Hepatocyte (in vitro differentiated cells): ENCODE results near the gene CSNK1D. TPM values are rescaled to one million over a fixed set of nuclear protein-coding genes. Genes with fewer than 3 reads are reported as not detected.

Source experiments
- DNase-seq: peaks from one replicate; pipeline ENCODE4 v3.0.0-alpha.2; 2016; ENCODE audit warnings: low spot score
- H2AFZ ChIP-seq: fragments of 200-600 bp; sonication (generic); 2 replicates; pipeline ENCODE4 v1.6.0; 2016; ENCODE audit warnings: antibody characterized with exemption, mild to moderate bottlenecking
- H3K27ac ChIP-seq: fragments of 200-600 bp; sonication (generic); 2 replicates; pipeline ENCODE4 v1.5.1; 2016; ENCODE audit warnings: mild to moderate bottlenecking
- H3K27me3 ChIP-seq: fragments of 200-600 bp; sonication (generic); 2 replicates; pipeline ENCODE4 v1.6.1; 2016
- H3K36me3 ChIP-seq: fragments of 200-600 bp; sonication (generic); replicated peaks from 2 replicates; pipeline ENCODE4 v1.5.1; 2016; ENCODE audit warnings: low read depth; ENCODE audit not compliant: insufficient read depth
- H3K4me1 ChIP-seq: fragments of 200-600 bp; sonication (generic); 2 replicates; pipeline ENCODE4 v1.5.1; 2016; ENCODE audit warnings: mild to moderate bottlenecking, moderate library complexity; ENCODE audit not compliant: insufficient read depth
- H3K4me2 ChIP-seq: fragments of 200-600 bp; sonication (generic); 2 replicates; pipeline ENCODE4 v1.6.0; 2016
- H3K4me3 ChIP-seq: fragments of 200-600 bp; sonication (generic); 2 replicates; pipeline ENCODE4 v1.5.1; 2016; ENCODE audit warnings: mild to moderate bottlenecking
- H3K79me2 ChIP-seq: fragments of 200-600 bp; sonication (generic); 2 replicates; pipeline ENCODE4 v1.6.0; 2017; ENCODE audit warnings: mild to moderate bottlenecking
- H3K9me2 ChIP-seq: fragments of 200-600 bp; sonication (generic); replicated peaks from 2 replicates; pipeline ENCODE4 v1.6.0; 2017; ENCODE audit warnings: mild to moderate bottlenecking; ENCODE audit not compliant: insufficient read depth
- H3K9me3 ChIP-seq: fragments of 200-600 bp; sonication (generic); 2 replicates; pipeline ENCODE4 v1.5.1; 2016; ENCODE audit warnings: low read depth, mild to moderate bottlenecking
- H4K20me1 ChIP-seq: fragments of 200-600 bp; sonication (generic); 2 replicates; pipeline ENCODE4 v1.6.0; 2016; ENCODE audit warnings: mild to moderate bottlenecking; ENCODE audit not compliant: insufficient read depth, poor library complexity, severe bottlenecking
- EZH2 ChIP-seq: fragments of 200-600 bp; sonication (generic); IDR thresholded peaks from 2 replicates; pipeline ENCODE4 v1.6.1; 2016; ENCODE audit warnings: antibody characterized with exemption, mild to moderate bottlenecking, borderline replicate concordance
- EZH2phosphoT487 ChIP-seq: fragments of 200-600 bp; sonication (generic); IDR thresholded peaks from one replicate; pipeline ENCODE4 v1.6.1; 2018; ENCODE audit warnings: antibody characterized with exemption, mild to moderate bottlenecking, low read depth, moderate library complexity; ENCODE audit not compliant: unreplicated experiment, severe bottlenecking
- WGBS: methylation state at CpG from one replicate; pipeline ENCODE4 v1.1.6; 2016; ENCODE audit warnings: low lambda C conversion rate; ENCODE audit errors: missing lambda C conversion rate; 5-methylcytosine and 5-hydroxymethylcytosine counted together
- polyA plus RNA-seq: library from polyadenylated mRNA; unstranded; fragments of >200 nt; fragmentation: Nextera tagmentation; extraction: Ambion mirVana; gene quantifications from 2 replicates; pipeline ENCODE4 v1.2.1, GENCODE V29; 2016
- total RNA-seq: library from RNA; depleted of rRNA; stranded (reverse); fragments of >200 nt; gene quantifications from 2 replicates; pipeline ENCODE4 v1.2.3, GENCODE V29; 2014
- TF ChIP-seq, protein P1 (sequence below): fragments of 200-600 bp; sonication (generic); IDR thresholded peaks from 2 replicates; pipeline ENCODE4 v1.5.1; 2016; ENCODE audit warnings: antibody characterized with exemption, mild to moderate bottlenecking; ENCODE audit not compliant: poor library complexity

The CSNK1D gene
- total and polyA plus RNA-seq, 2 experiments from 2014 or later, result 72.5 to 152 TPM

DNA sequence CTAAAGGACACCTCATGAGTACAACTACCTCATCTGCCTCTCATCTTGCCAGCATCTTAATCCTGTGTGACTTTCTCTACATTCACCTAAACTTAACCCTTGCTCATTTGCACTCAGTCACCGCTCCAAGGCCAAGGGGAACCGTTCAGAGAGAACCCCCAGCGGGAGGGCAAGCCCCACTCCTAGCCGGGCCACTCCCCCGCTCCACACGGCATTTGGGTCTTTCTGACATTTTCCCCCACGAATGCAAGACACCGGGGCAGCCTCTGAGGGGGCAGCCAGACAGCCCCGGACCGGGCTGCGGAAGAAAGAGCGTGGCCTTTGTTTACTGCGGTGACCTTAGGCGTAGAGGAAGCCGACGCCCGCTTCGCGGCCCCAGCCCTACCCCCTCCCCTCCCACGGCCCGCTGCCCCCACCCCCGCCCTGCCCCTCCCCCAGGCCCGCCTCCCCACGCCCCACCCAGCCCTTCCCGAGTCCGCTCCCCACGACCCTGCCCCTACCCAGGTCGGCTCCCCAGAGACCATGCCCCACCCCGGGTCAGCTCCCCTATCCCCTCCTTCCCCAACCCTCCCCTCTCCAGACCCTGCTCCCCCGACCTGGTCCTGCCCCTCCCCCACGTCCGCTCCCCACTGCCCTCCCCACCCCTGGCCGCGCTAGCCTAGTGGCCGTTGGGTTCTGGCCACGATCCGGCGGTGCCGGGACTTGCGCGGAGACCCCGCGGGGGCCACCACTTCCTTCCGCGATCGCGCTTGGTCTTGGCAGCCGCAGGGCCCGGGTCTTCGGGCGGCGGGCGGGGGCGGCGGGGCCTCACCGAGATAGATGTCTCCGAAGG, 789 bp downstream of the CSNK1D start:
- Histone ChIP-seq H2AFZ (peak overlapping the region; percentile 63), H3K79me2 (peaks cover 64% of the 10 kb centered on the region)
- WGBS, result 1% methylated on average over 23 of the region's 57 CpGs

DNA sequence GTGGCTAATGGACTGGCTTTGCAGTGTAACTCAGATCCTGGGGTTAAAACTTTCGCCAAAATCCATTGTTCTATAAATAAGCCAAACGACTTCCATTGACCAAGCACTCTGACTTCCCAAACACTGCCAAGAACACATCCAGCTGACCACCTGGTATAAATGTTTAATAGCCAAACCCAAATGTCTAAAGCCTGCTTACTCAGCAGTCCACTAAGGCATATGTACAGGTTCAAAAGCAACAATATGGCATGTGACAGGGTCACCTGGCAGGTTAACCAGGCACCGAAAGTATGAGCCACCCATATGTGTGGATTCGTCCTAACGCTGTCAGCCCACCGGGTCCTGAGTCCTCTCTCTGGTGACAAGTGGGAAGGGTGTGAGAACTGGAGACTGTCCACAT, 2.1 kb downstream of the CSNK1D start:
- Histone ChIP-seq H2AFZ (no peak overlapping the region), H3K27ac (peak overlapping the region; percentile 100), H3K9me3 (no peaks in the 10 kb centered on the region), H3K4me2 (peak overlapping the region; percentile 99), H3K79me2 (peaks cover 74% of the 10 kb centered on the region), H3K36me3 (no peaks in the 10 kb centered on the region), H3K27me3 (no peaks in the 10 kb centered on the region), H3K9me2 (no peaks in the 10 kb centered on the region), H3K4me3 (no peak overlapping the region), H4K20me1 (peaks cover 63% of the 10 kb centered on the region), H3K4me1 (peaks cover 66% of the 10 kb centered on the region)
- 92% methylated on average over 6 of the region's 6 CpGs for WGBS
- DNase-seq, result no peak
- TF ChIP-seq, protein P1, sequence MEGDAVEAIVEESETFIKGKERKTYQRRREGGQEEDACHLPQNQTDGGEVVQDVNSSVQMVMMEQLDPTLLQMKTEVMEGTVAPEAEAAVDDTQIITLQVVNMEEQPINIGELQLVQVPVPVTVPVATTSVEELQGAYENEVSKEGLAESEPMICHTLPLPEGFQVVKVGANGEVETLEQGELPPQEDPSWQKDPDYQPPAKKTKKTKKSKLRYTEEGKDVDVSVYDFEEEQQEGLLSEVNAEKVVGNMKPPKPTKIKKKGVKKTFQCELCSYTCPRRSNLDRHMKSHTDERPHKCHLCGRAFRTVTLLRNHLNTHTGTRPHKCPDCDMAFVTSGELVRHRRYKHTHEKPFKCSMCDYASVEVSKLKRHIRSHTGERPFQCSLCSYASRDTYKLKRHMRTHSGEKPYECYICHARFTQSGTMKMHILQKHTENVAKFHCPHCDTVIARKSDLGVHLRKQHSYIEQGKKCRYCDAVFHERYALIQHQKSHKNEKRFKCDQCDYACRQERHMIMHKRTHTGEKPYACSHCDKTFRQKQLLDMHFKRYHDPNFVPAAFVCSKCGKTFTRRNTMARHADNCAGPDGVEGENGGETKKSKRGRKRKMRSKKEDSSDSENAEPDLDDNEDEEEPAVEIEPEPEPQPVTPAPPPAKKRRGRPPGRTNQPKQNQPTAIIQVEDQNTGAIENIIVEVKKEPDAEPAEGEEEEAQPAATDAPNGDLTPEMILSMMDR, result no peak
- no peak for TF ChIP-seq EZH2phosphoT487
- TF ChIP-seq EZH2, result no peak

More for the DNA sequence above, 789 bp downstream of the CSNK1D start:
- Histone ChIP-seq H3K27ac (peak overlapping the region; percentile 100), H3K4me2 (peak overlapping the region; percentile 99), H4K20me1 (peaks cover 50% of the 10 kb centered on the region), H3K9me2 (no peaks in the 10 kb centered on the region), H3K4me1 (peaks cover 61% of the 10 kb centered on the region), H3K36me3 (no peaks in the 10 kb centered on the region), H3K9me3 (no peaks in the 10 kb centered on the region), H3K27me3 (no peaks in the 10 kb centered on the region), H3K4me3 (peak overlapping the region; percentile 100)
- TF ChIP-seq EZH2, result no peak
- TF ChIP-seq, protein P1, result no peak
- no peak for TF ChIP-seq EZH2phosphoT487
- peak; percentile 53 for DNase-seq

DNA sequence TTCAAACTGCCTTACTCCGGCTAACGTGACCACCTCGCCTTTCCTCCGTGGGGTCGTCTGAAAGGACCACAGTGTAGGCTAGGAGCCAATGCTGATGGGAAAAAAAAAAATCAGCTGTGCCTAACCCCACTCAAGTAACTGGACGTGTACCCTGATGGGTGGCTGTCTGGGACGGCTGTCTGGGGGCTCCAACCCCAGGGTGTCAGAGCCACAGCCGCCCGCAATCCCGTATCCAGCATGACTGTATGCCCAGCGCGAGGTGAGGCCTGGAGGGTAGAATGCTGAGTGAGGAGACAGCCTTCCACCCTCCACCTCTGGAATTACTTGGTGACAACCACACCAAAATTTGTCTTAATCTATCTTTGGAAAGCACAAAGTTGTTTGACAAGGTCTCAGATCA, 2.8 kb downstream of the CSNK1D start:
- H3K9me3 ChIP-seq, result no peaks in the 10 kb centered on the region
- WGBS, result 92% methylated on average over 12 of the region's 12 CpGs
- peak overlapping the region; percentile 100 for H3K27ac ChIP-seq
- H3K79me2 ChIP-seq, result peaks cover 82% of the 10 kb centered on the region
- H3K27me3 ChIP-seq, result no peaks in the 10 kb centered on the region
- no peak for TF ChIP-seq EZH2
- TF ChIP-seq, protein P1, result no peak
- H4K20me1 ChIP-seq, result peaks cover 70% of the 10 kb centered on the region
- no peak for DNase-seq
- peaks cover 71% of the 10 kb centered on the region for H3K4me1 ChIP-seq
- no peak overlapping the region for H3K4me3 ChIP-seq
- H2AFZ ChIP-seq, result no peak overlapping the region
- no peaks in the 10 kb centered on the region for H3K36me3 ChIP-seq
- H3K9me2 ChIP-seq, result no peaks in the 10 kb centered on the region
- peak overlapping the region; percentile 99 for H3K4me2 ChIP-seq
